HepG2 (cell line): Measurements from ENCODE around the gene LEF1. TPM values are rescaled to one million over a fixed set of nuclear protein-coding genes. Genes with fewer than 3 reads are reported as not detected.
A peak's percentile ranks its signal among the peaks of the same experiment; 100 is the strongest.

Source experiments
- ATAC-seq: fragments of 200-7000 bp; cut with Tn5 transposase; 3 replicates; pipeline ENCODE4 v1.9.1; 2020; ENCODE audit warnings: mild to moderate bottlenecking, moderate library complexity
- BruUV-seq: library from RNA; stranded (reverse); fragments of 400-500 nt; replicated peaks from 2 replicates; lab custom pipeline; 2021; lab: Mats Ljungman, UMichigan
- CTCF ChIA-PET: fragments of 300-600 bp; formaldehyde crosslinking; extraction: SDS; loops from one replicate; lab custom pipeline; 2021; ENCODE audit warnings: low total read pairs, inconsistent platforms, low intra/inter-chr PET ratio; lab: Yijun Ruan, JAX
- POLR2A ChIA-PET: fragments of 350-600 bp; sonication (Branson Sonifier 250); formaldehyde crosslinking; loops from one replicate; lab custom pipeline; 2020; ENCODE audit warnings: antibody characterized with exemption, inconsistent platforms; lab: Yijun Ruan, JAX
- DNase-seq: peaks from one replicate; pipeline ENCODE4 v3.0.0-alpha.2; 2015; ENCODE audit warnings: low spot score
- FAIRE-seq: peaks from 3 replicates; lab custom pipeline; 2011; peaks lifted over from hg19 to GRCh38; lab: Jason Lieb, UNC
- H2AFZ ChIP-seq: one replicate; pipeline ENCODE4 v1.6.1; 2011; ENCODE audit warnings: low read length, inconsistent platforms
- H3K27ac ChIP-seq: fragments of 300-600 bp; 3 replicates; pipeline ENCODE4 v1.8.0; 2011; ENCODE audit warnings: mixed run types, mild to moderate bottlenecking, mixed read lengths, low read length, inconsistent platforms; ENCODE audit not compliant: insufficient read depth; ENCODE audit errors: extremely low read length
- H3K27me3 ChIP-seq, 2 experiments: fragments of 200-600 bp in 1 of 2; 2 replicates in 1 of 2; 3 replicates in 1 of 2; pipeline versions ENCODE4 v1.6.0 to v1.8.0; 2011; ENCODE audit warnings: low read length in 2 of 2, mild to moderate bottlenecking in 2 of 2, moderate library complexity in 2 of 2, inconsistent platforms in 1 of 2; ENCODE audit not compliant: insufficient read depth in 2 of 2, control insufficient read depth in 1 of 2
- H3K36me3 ChIP-seq, 2 experiments: fragments of 200-600 bp in 1 of 2; replicated peaks in 1 of 2; 2 replicates in 1 of 2; 3 replicates in 1 of 2; pipeline versions ENCODE4 v1.5.1 to v1.8.0; 2011; ENCODE audit warnings: low read length in 2 of 2, inconsistent platforms in 1 of 2; ENCODE audit not compliant: insufficient read depth in 2 of 2, control insufficient read depth in 1 of 2
- H3K4me1 ChIP-seq: 2 replicates; pipeline ENCODE4 v1.5.1; 2012; ENCODE audit warnings: low read length, inconsistent platforms; ENCODE audit not compliant: insufficient read depth
- H3K4me2 ChIP-seq: 2 replicates; pipeline ENCODE4 v1.6.0; 2011; ENCODE audit warnings: low read depth, low read length, inconsistent platforms
- H3K4me3 ChIP-seq, 3 experiments: fragments of 200-600 bp in 1 of 3; sonication (generic), shearing (Covaris generic) in 1 of 3; replicated peaks in 1 of 3; 2 replicates each; pipeline ENCODE4 v1.5.1; 2011 to 2016; ENCODE audit warnings: low read length in 3 of 3, inconsistent platforms in 2 of 3, low read depth in 2 of 3, mild to moderate bottlenecking in 2 of 3, control low read depth in 1 of 3, mixed read lengths in 1 of 3; ENCODE audit not compliant: insufficient read depth in 1 of 3
- H3K79me2 ChIP-seq: one replicate; pipeline ENCODE4 v1.6.1; 2011; ENCODE audit warnings: low read length, inconsistent platforms; ENCODE audit not compliant: insufficient read depth
- H3K9ac ChIP-seq: 2 replicates; pipeline ENCODE4 v1.6.0; 2011; ENCODE audit warnings: mild to moderate bottlenecking, low read depth, low read length, inconsistent platforms; ENCODE audit not compliant: insufficient read depth
- H3K9me3 ChIP-seq: 2 replicates; pipeline ENCODE4 v1.5.1; 2012; ENCODE audit warnings: mild to moderate bottlenecking, low read length
- H4K20me1 ChIP-seq: 2 replicates; pipeline ENCODE4 v1.6.0; 2011; ENCODE audit warnings: inconsistent platforms, mild to moderate bottlenecking, low read length, moderate library complexity; ENCODE audit not compliant: insufficient read depth
- GZF1 ChIP-seq: sonication (generic); formaldehyde crosslinking; IDR thresholded peaks from 2 replicates; pipeline ENCODE4 v1.5.1; 2020; ENCODE audit warnings: mild to moderate bottlenecking, missing genetic modification reagents
- KMT2B ChIP-seq: IDR thresholded peaks from 2 replicates; pipeline ENCODE4 v1.6.1; 2016; ENCODE audit warnings: missing genetic modification reagents, missing compliant biosample characterization
- ZNF674 ChIP-seq: sonication (generic); formaldehyde crosslinking; IDR thresholded peaks from 2 replicates; pipeline ENCODE4 v1.5.0; 2020; ENCODE audit warnings: low read depth, mild to moderate bottlenecking, missing genetic modification reagents
- WGBS: methylation state at CpG from one replicate; pipeline ENCODE4 v1.1.6; 2017; ENCODE audit warnings: low lambda C conversion rate; 5-methylcytosine and 5-hydroxymethylcytosine counted together
- in situ Hi-C: cut with HindIII; loops from 2 replicates; pipeline ENCODE4 v1.10.0; 2017; ENCODE audit warnings: low pct_unique_long_range_greater_than_20kb; ENCODE audit not compliant: extremely low pct_ligation_motif_present
- intact Hi-C: fragments of 100-400 bp; cut with micrococcal nuclease; formaldehyde crosslinking; loops from one replicate; pipeline ENCODE4 v1.10.0; 2022; ENCODE audit not compliant: unreplicated experiment
- polyA plus RNA-seq, 8 experiments: library from polyadenylated mRNA; depleted of rRNA in 3 of 8; stranded (reverse) in 7 of 8; unstranded in 1 of 8; fragments of >200 nt; fragmentation: Illumina TruSeq in 4 of 8; extraction: Trizol in 4 of 8; gene quantifications; 2 replicates each; pipeline versions ENCODE4 v1.2.1 to v1.2.3, GENCODE V29; 2011 to 2016; ENCODE audit warnings: low read depth in 4 of 8, missing spikeins in 1 of 8, mixed read lengths in 1 of 8; ENCODE audit not compliant: insufficient read depth in 1 of 8
- total RNA-seq, 5 experiments: library from RNA; depleted of rRNA; stranded (reverse); fragments of >200 nt; fragmentation: Illumina TruSeq; extraction: Trizol; gene quantifications; 2 replicates each; pipeline ENCODE4 v1.2.3, GENCODE V29; 2016; ENCODE audit warnings: low read depth in 1 of 5
- TF ChIP-seq, protein P1 (sequence below), 2 experiments: sonication (generic) in 1 of 2; formaldehyde crosslinking in 1 of 2; IDR thresholded peaks; 2 replicates each; pipeline versions ENCODE4 v1.4.0 to v1.6.1; 2016 to 2020; ENCODE audit warnings: borderline replicate concordance in 1 of 2, low read depth in 1 of 2, mild to moderate bottlenecking in 1 of 2, missing genetic modification reagents in 1 of 2
- TF ChIP-seq, protein P2 (sequence below): sonication (generic); formaldehyde crosslinking; IDR thresholded peaks from 2 replicates; pipeline ENCODE4 v1.9.0; 2022; ENCODE audit warnings: missing genetic modification reagents, mild to moderate bottlenecking, borderline replicate concordance
- TF ChIP-seq, protein P3 (sequence below): sonication (generic); formaldehyde crosslinking; IDR thresholded peaks from 2 replicates; pipeline ENCODE4 v1.4.0; 2020; ENCODE audit warnings: low read depth, missing genetic modification reagents

The LEF1 gene
- total and polyA plus RNA-seq, 2 of the 13 experiments (the other 11 are each of a cell fraction or from before 2014, with no cell fraction given) = 0.22 to 0.29 TPM

DNA sequence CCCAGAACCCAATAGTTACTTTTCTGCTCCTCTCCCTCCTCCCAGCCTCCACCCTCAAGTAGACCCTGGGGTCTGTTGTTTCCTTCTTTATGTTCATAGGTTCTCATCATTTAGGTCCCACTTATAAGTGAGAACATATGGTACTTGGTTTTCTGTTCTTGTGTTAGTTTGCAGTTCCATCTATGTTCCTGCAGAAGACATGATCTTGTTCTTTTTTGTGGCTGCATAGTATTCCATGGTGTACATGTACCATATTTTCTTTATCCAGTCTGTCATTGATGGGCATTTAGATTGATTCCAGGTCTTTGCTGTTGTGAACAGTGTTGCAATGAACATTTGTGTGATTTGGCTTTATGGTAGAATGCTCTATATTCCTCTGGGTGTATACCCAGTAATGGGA, 47.8 kb upstream of the LEF1 start:
- Histone ChIP-seq H3K4me3 (no peak overlapping the region), H3K36me3 (no peaks in the 10 kb centered on the region), H3K27me3 (no peaks in the 10 kb centered on the region), H3K9ac (no peak overlapping the region), H4K20me1 (no peaks in the 10 kb centered on the region), H3K27ac (no peak overlapping the region), H3K79me2 (no peaks in the 10 kb centered on the region), H3K4me2 (no peak overlapping the region), H3K9me3 (no peaks in the 10 kb centered on the region), H3K4me1 (peaks cover 8% of the 10 kb centered on the region; the same call in 1 of the 2 replicates)
- DNase-seq (no peak), ATAC-seq (no peak), FAIRE-seq (no peak)
- ChIA-PET CTCF (no interaction called here), POLR2A (no interaction called here)
- in situ Hi-C loops = no loop called here
- BruUV-seq = no TSS peak
- intact Hi-C loops = no loop called here
- TF ChIP-seq KMT2B (CRISPR knock-in tag) = no peak
- no peak for TF ChIP-seq GZF1 (CRISPR knock-in tag)
- TF ChIP-seq, all 625 proteins: peak for 0
- no peak overlapping the region for H2AFZ ChIP-seq

DNA sequence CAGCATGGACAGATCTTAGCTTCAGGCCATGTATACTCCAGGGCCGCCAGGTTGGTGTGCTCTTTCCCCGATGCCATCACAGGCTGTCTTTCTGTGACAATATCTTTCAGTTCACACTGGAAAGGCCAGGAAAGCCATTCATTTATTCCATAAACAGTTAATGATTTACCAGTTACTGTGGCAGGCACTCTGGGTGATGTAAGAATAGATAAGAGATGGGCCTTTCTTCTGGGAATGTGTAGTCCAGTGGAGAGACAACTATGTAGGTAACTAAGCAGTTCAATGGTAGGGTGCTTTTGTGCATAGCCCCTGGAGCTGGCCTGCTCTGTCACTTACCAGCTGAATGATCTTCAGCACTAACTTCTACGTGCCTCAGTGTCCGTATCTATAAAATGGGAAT, 46.3 kb upstream of the LEF1 start:
- no TSS peak for BruUV-seq

More for the DNA sequence above, 46.3 kb upstream of the LEF1 start:
- FAIRE-seq (no peak), ATAC-seq (peak; percentile 59), DNase-seq (peak; percentile 9)
- no peaks in the 10 kb centered on the region for H3K9me3 ChIP-seq
- H3K27me3 ChIP-seq = no peaks in the 10 kb centered on the region
- no peak overlapping the region for H3K27ac ChIP-seq
- intact Hi-C loops = no loop called here
- H3K4me1 ChIP-seq = peaks cover 8% of the 10 kb centered on the region; the same call in 1 of the 2 replicates
- CTCF ChIA-PET = no interaction called here
- H3K79me2 ChIP-seq = no peaks in the 10 kb centered on the region
- no peaks in the 10 kb centered on the region for H4K20me1 ChIP-seq
- no peak overlapping the region for H3K4me3 ChIP-seq
- H2AFZ ChIP-seq = no peak overlapping the region
- WGBS = 22% methylated on average over 4 of the region's 4 CpGs
- POLR2A ChIA-PET = no interaction called here
- no peaks in the 10 kb centered on the region for H3K36me3 ChIP-seq
- no peak overlapping the region for H3K9ac ChIP-seq
- H3K4me2 ChIP-seq = no peak overlapping the region
- in situ Hi-C loops = no loop called here
- TF ChIP-seq, protein P1, sequence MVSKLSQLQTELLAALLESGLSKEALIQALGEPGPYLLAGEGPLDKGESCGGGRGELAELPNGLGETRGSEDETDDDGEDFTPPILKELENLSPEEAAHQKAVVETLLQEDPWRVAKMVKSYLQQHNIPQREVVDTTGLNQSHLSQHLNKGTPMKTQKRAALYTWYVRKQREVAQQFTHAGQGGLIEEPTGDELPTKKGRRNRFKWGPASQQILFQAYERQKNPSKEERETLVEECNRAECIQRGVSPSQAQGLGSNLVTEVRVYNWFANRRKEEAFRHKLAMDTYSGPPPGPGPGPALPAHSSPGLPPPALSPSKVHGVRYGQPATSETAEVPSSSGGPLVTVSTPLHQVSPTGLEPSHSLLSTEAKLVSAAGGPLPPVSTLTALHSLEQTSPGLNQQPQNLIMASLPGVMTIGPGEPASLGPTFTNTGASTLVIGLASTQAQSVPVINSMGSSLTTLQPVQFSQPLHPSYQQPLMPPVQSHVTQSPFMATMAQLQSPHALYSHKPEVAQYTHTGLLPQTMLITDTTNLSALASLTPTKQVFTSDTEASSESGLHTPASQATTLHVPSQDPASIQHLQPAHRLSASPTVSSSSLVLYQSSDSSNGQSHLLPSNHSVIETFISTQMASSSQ (IDR thresholded peaks at IDR 0.05; ENCODE audit: low read depth) = 0 out of 2 replicates have a peak, but pooled peaks have one; percentile 36
- TF ChIP-seq, protein P1 (CRISPR knock-in tag; IDR thresholded peaks at IDR 0.05; ENCODE audit: borderline replicate concordance) = no peak
- TF ChIP-seq, protein P2, sequence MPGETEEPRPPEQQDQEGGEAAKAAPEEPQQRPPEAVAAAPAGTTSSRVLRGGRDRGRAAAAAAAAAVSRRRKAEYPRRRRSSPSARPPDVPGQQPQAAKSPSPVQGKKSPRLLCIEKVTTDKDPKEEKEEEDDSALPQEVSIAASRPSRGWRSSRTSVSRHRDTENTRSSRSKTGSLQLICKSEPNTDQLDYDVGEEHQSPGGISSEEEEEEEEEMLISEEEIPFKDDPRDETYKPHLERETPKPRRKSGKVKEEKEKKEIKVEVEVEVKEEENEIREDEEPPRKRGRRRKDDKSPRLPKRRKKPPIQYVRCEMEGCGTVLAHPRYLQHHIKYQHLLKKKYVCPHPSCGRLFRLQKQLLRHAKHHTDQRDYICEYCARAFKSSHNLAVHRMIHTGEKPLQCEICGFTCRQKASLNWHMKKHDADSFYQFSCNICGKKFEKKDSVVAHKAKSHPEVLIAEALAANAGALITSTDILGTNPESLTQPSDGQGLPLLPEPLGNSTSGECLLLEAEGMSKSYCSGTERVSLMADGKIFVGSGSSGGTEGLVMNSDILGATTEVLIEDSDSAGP (CRISPR knock-in tag) = no peak
- no peak for TF ChIP-seq ZNF674 (CRISPR knock-in tag)
- TF ChIP-seq, protein P3, sequence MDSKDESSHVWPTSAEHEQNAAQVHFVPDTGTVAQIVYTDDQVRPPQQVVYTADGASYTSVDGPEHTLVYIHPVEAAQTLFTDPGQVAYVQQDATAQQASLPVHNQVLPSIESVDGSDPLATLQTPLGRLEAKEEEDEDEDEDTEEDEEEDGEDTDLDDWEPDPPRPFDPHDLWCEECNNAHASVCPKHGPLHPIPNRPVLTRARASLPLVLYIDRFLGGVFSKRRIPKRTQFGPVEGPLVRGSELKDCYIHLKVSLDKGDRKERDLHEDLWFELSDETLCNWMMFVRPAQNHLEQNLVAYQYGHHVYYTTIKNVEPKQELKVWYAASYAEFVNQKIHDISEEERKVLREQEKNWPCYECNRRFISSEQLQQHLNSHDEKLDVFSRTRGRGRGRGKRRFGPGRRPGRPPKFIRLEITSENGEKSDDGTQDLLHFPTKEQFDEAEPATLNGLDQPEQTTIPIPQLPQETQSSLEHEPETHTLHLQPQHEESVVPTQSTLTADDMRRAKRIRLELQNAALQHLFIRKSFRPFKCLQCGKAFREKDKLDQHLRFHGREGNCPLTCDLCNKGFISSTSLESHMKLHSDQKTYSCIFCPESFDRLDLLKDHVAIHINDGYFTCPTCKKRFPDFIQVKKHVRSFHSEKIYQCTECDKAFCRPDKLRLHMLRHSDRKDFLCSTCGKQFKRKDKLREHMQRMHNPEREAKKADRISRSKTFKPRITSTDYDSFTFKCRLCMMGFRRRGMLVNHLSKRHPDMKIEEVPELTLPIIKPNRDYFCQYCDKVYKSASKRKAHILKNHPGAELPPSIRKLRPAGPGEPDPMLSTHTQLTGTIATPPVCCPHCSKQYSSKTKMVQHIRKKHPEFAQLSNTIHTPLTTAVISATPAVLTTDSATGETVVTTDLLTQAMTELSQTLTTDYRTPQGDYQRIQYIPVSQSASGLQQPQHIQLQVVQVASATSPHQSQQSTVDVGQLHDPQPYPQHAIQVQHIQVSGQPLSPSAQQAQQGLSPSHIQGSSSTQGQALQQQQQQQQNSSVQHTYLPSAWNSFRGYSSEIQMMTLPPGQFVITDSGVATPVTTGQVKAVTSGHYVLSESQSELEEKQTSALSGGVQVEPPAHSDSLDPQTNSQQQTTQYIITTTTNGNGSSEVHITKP (CRISPR knock-in tag) = no peak
